ENCODE measurements around the gene CLIP2.

DNA sequence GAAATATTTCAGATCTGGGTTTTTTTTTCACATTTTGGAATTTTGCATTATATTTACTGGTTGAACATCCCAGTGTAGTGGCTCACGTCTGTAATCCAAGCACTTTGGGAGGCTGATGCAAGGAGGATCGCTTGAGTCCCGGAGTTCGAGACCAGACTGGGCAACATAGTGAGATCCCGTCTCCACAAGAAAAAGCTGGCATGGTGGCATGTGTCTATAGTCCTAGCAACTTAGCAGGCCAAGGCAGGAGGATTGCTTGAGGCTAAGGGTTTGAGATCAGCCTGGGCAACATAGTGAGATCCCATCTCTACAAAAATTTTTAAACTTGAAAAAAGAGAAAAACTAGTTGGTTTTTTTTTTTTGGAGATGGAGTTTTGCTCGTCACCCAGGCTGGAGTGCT is 41.1 kb upstream of the CLIP2 start:
- TF ChIP-seq, protein P1, sequence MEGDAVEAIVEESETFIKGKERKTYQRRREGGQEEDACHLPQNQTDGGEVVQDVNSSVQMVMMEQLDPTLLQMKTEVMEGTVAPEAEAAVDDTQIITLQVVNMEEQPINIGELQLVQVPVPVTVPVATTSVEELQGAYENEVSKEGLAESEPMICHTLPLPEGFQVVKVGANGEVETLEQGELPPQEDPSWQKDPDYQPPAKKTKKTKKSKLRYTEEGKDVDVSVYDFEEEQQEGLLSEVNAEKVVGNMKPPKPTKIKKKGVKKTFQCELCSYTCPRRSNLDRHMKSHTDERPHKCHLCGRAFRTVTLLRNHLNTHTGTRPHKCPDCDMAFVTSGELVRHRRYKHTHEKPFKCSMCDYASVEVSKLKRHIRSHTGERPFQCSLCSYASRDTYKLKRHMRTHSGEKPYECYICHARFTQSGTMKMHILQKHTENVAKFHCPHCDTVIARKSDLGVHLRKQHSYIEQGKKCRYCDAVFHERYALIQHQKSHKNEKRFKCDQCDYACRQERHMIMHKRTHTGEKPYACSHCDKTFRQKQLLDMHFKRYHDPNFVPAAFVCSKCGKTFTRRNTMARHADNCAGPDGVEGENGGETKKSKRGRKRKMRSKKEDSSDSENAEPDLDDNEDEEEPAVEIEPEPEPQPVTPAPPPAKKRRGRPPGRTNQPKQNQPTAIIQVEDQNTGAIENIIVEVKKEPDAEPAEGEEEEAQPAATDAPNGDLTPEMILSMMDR (conservative IDR thresholded peaks at IDR 0.05) = no peak
- no peak for TF ChIP-seq EZH2 (IDR thresholded peaks at IDR 0.05; ENCODE audit: low read depth)

Measured in PC-9 (cell line).